Loucy (cell line): ENCODE data around the gene TLK2.

ENCODE experiments used
- H2AFZ ChIP-seq: fragments of 200-600 bp; sonication (generic); 2 replicates; pipeline ENCODE4 v1.6.0; 2016; ENCODE audit warnings: antibody characterized with exemption, mild to moderate bottlenecking, low read length, moderate library complexity
- H3F3A ChIP-seq: fragments of 200-600 bp; 2 replicates; pipeline ENCODE4 v1.6.0; 2016; ENCODE audit warnings: antibody characterized with exemption, low read depth, mild to moderate bottlenecking
- H3K27me3 ChIP-seq: fragments of 200-600 bp; sonication (generic); 2 replicates; pipeline ENCODE4 v1.6.1; 2014; ENCODE audit warnings: low read length, mild to moderate bottlenecking; ENCODE audit not compliant: insufficient read depth, poor library complexity, severe bottlenecking
- H3K36me3 ChIP-seq: fragments of 200-600 bp; sonication (generic); 2 replicates; pipeline ENCODE4 v1.6.1; 2016; ENCODE audit warnings: low read length; ENCODE audit not compliant: insufficient read depth
- H3K4me1 ChIP-seq: fragments of 200-600 bp; sonication (generic); 2 replicates; pipeline ENCODE4 v1.5.1; 2014; ENCODE audit warnings: low read length, mild to moderate bottlenecking; ENCODE audit not compliant: insufficient read depth, poor library complexity, severe bottlenecking
- H3K4me2 ChIP-seq: fragments of 200-600 bp; sonication (generic); 2 replicates; pipeline ENCODE4 v1.6.0; 2014; ENCODE audit warnings: antibody characterized with exemption, low read length, low read depth, mild to moderate bottlenecking; ENCODE audit not compliant: poor library complexity, severe bottlenecking
- H3K4me3 ChIP-seq: fragments of 200-600 bp; sonication (generic); 2 replicates; pipeline ENCODE4 v1.5.1; 2014; ENCODE audit warnings: low read length, mild to moderate bottlenecking, mixed read lengths; ENCODE audit not compliant: poor library complexity, severe bottlenecking
- H3K79me2 ChIP-seq: fragments of 200-600 bp; sonication (generic); 2 replicates; pipeline ENCODE4 v1.6.1; 2014; ENCODE audit warnings: low read length; ENCODE audit not compliant: insufficient read depth
- H3K9ac ChIP-seq: fragments of 200-600 bp; sonication (generic); 2 replicates; pipeline ENCODE4 v1.6.0; 2014; ENCODE audit warnings: mild to moderate bottlenecking, low read depth, low read length, moderate library complexity; ENCODE audit not compliant: poor library complexity, severe bottlenecking
- H3K9me2 ChIP-seq: fragments of 200-600 bp; sonication (generic); replicated peaks from 2 replicates; pipeline ENCODE4 v1.6.1; 2016; ENCODE audit warnings: low read depth, low read length, mixed read lengths
- H3K9me3 ChIP-seq: fragments of 200-600 bp; sonication (generic); 2 replicates; pipeline ENCODE4 v1.6.1; 2014; ENCODE audit warnings: mild to moderate bottlenecking, antibody characterized with exemption, low read length, low read depth; ENCODE audit not compliant: insufficient read depth
- H4K20me1 ChIP-seq: fragments of 200-600 bp; sonication (generic); 2 replicates; pipeline ENCODE4 v1.6.0; 2014; ENCODE audit warnings: antibody characterized with exemption, low read length, mild to moderate bottlenecking; ENCODE audit not compliant: insufficient read depth, poor library complexity, severe bottlenecking
- CTCF ChIP-seq: fragments of 200-600 bp; sonication (generic); conservative IDR thresholded peaks from 2 replicates; pipeline ENCODE4 v1.5.1; 2014; ENCODE audit warnings: mild to moderate bottlenecking, antibody characterized with exemption, low read length
- EZH2phosphoT487 ChIP-seq: fragments of 200-600 bp; IDR thresholded peaks from 2 replicates; pipeline ENCODE4 v1.6.1; 2018; ENCODE audit warnings: antibody characterized with exemption, mild to moderate bottlenecking, moderate library complexity, borderline replicate concordance

Gene TLK2

GRCh38 chr17:62578757-62579487 is 100.3 kb downstream of the TLK2 start:
- no peaks in the 10 kb centered on the region for H4K20me1 ChIP-seq
- TF ChIP-seq EZH2phosphoT487 = no peak
- no peak for TF ChIP-seq CTCF
- peaks cover 60% of the 10 kb centered on the region; the same call in 1 of the 2 replicates for H3K36me3 ChIP-seq
- H2AFZ ChIP-seq = no peak overlapping the region
- H3K4me3 ChIP-seq = no peak overlapping the region
- H3K9ac ChIP-seq = no peak overlapping the region
- H3K4me2 ChIP-seq = no peak overlapping the region
- H3K27me3 ChIP-seq = no peaks in the 10 kb centered on the region
- H3K9me2 ChIP-seq = no peaks in the 10 kb centered on the region
- no peaks in the 10 kb centered on the region for H3K4me1 ChIP-seq
- H3K9me3 ChIP-seq = no peaks in the 10 kb centered on the region
- H3F3A ChIP-seq = no peaks in the 10 kb centered on the region
- H3K79me2 ChIP-seq = no peaks in the 10 kb centered on the region

GRCh38 chr17:62580947-62581346 is 102.3 kb downstream of the TLK2 start:
- H3K36me3 ChIP-seq = peaks cover 47% of the 10 kb centered on the region; the same call in 1 of the 2 replicates
- TF ChIP-seq CTCF (no peak), EZH2phosphoT487 (no peak)

GRCh38 chr17:62581764-62582163 is 103.1 kb downstream of the TLK2 start:
- no peaks in the 10 kb centered on the region for H3K79me2 ChIP-seq
- no peaks in the 10 kb centered on the region for H3F3A ChIP-seq
- no peaks in the 10 kb centered on the region for H3K4me1 ChIP-seq
- no peak overlapping the region for H2AFZ ChIP-seq
- no peaks in the 10 kb centered on the region for H3K9me2 ChIP-seq
- H3K4me2 ChIP-seq = no peak overlapping the region
- H3K9ac ChIP-seq = no peak overlapping the region
- H3K27me3 ChIP-seq = no peaks in the 10 kb centered on the region
- H3K9me3 ChIP-seq = no peaks in the 10 kb centered on the region
- no peak overlapping the region for H3K4me3 ChIP-seq
- no peak for TF ChIP-seq CTCF
- no peak for TF ChIP-seq EZH2phosphoT487
- peaks cover 46% of the 10 kb centered on the region; the same call in 1 of the 2 replicates for H3K36me3 ChIP-seq
- no peaks in the 10 kb centered on the region for H4K20me1 ChIP-seq

More at GRCh38 chr17:62580947-62581346, 102.3 kb downstream of the TLK2 start:
- Histone ChIP-seq H4K20me1 (no peaks in the 10 kb centered on the region), H2AFZ (no peak overlapping the region), H3K27me3 (no peaks in the 10 kb centered on the region), H3K9me3 (no peaks in the 10 kb centered on the region), H3K4me3 (no peak overlapping the region), H3K9me2 (no peaks in the 10 kb centered on the region), H3K4me2 (no peak overlapping the region), H3K79me2 (no peaks in the 10 kb centered on the region), H3K9ac (no peak overlapping the region), H3K4me1 (no peaks in the 10 kb centered on the region), H3F3A (no peaks in the 10 kb centered on the region)
